Pulmonary artery endothelial cell (primary cell): Measurements from ENCODE around the gene ADH7. TPM values are rescaled to one million over a fixed set of nuclear protein-coding genes. Genes with fewer than 3 reads are reported as not detected.
"Not testable (repeated sequence)": the region's sequence is repeated elsewhere in the genome, so short reads cannot be mapped to it uniquely, and the experiment has no call there.

Experiments used
- DNase-seq: peaks from one replicate; pipeline ENCODE4 v3.0.0-alpha.2; 2011; ENCODE audit warnings: low read depth, low spot score
- total RNA-seq: library from RNA; depleted of rRNA; stranded (reverse); fragments of >200 nt; gene quantifications from 2 replicates; pipeline ENCODE4 v1.2.3, GENCODE V29; 2014

The ADH7 gene
- total RNA-seq, 1 donor from 2014 or later = not detected

DNA sequence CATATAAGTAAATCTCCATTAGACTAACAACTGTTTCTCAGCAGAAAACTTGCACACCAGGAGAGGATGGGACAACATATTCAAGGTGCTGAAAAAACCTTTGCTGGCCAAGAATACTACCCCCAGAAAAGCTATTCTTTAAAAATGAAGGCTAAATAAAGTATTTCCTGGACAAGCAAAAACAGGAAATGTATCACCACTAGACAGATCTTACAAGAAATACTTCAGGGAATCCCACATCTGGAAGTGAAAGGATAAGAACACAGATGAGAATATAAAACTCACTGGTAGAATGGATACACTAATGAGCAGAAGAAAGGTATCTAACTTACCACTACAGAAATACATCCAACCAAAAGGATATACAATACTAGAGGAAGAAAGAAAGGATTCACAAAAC is 55.6 kb downstream of the ADH7 start:
- DNase-seq = no peak

GRCh38 chr4:99378876-99379275 is 56.3 kb downstream of the ADH7 start:
- DNase-seq = no peak

GRCh38 chr4:99377341-99377740 is 57.8 kb downstream of the ADH7 start:
- not testable (repeated sequence) for DNase-seq

GRCh38 chr4:99372464-99372863 is 62.7 kb downstream of the ADH7 start:
- not testable (repeated sequence) for DNase-seq

DNA sequence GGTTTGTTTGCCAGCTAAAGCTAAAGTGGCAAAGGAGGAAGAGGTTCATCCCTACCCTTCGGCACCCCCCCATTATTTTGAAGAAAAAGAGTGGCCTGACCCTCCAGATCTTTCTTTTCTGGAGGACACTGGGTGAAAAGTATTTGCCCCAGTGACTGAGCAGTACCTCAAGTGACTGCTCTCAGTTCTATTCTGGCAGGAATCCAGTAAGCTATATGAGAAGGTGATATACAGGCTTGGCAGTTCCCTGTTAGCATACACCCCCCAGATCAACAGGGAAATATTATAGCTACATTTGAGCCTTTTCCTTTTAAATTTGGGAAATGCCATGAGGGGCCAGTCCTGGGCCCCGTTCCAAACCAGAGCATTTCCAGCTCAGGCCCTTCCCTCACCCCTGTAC is 67.3 kb downstream of the ADH7 start:
- DNase-seq = not testable (repeated sequence)

DNA sequence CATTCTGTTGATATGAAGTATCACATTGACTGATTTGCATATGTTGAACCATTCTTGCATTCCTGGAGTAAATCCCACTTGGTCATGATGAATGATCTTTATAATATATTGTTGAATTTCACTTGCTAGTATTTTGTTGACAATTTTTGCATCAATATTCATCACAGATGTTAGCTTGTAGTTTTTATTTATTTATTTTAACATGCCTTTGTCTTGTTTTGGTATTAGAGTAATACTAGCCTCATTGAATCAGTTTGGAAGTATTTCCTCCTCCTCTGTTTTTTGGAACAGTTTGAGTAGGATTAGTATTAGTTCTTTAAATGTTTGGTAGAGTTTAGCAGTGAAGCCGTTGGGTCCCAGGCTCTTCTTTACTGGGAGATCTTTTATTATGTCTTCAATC is 68.7 kb downstream of the ADH7 start:
- DNase-seq = no peak

GRCh38 chr4:99362768-99363167 is 72.4 kb downstream of the ADH7 start:
- DNase-seq = no peak

Other genes starting within 250 kb of the ADH7 start
- gene ADH6, start 216.1 kb downstream of the ADH7 start, total RNA-seq = not detected in 2 replicates
- gene ADH1A, start 144.4 kb downstream of the ADH7 start, total RNA-seq = not detected in 2 replicates
- gene ADH1B, start 113.9 kb downstream of the ADH7 start, total RNA-seq = not detected in 2 replicates
- gene ADH1C, start 82.6 kb downstream of the ADH7 start, total RNA-seq = not detected in 2 replicates
- not detected in 2 replicates for gene C4orf17, start 75.7 kb upstream of the ADH7 start, total RNA-seq
- 7.2 and 10.9 TPM in 2 replicates for gene TRMT10A, start 128.7 kb upstream of the ADH7 start, total RNA-seq
- under 0.01 TPM in 1 of 2 replicates, not detected in the other for gene MTTP, start 139.5 kb upstream of the ADH7 start, total RNA-seq
- gene C4orf54, start 222.5 kb upstream of the ADH7 start, total RNA-seq = not detected in 2 replicates